OCI-LY1 (cell line): ENCODE results near the gene APC.

Source experiments
- EZH2 ChIP-seq: fragments of 200-600 bp; sonication (generic), shearing (Covaris generic); IDR thresholded peaks from 2 replicates; pipeline ENCODE4 v1.8.0; 2017; ENCODE audit warnings: borderline replicate concordance, mixed run types, mild to moderate bottlenecking, antibody characterized with exemption, low read length, moderate library complexity, mixed read lengths
- TF ChIP-seq, protein P1 (sequence below): fragments of 200-600 bp; sonication (generic), shearing (Covaris generic); IDR thresholded peaks from 2 replicates; pipeline ENCODE4 v1.5.1; 2017; ENCODE audit warnings: mild to moderate bottlenecking, antibody characterized with exemption, low read length, moderate library complexity, mixed read lengths

DNA sequence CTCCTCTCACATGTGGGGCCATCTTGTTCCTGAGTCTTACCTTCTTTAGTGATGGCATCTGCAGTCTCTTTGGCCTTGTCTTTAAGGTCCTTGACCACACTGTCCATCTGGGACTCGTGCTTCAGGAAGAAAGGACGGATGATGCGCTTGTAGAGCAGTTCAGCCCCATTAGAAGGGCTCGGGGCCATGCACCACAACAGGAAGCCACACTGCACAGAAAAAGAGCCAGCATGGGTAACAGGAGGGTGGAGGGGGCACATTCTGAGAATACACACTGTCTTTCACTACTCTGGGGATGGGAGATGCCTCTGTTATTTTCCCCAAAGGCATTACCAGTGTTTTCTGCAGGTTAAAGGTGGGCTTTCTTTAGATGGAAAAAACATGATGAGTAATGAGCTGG, 149.3 kb downstream of the APC start:
- TF ChIP-seq, protein P1, sequence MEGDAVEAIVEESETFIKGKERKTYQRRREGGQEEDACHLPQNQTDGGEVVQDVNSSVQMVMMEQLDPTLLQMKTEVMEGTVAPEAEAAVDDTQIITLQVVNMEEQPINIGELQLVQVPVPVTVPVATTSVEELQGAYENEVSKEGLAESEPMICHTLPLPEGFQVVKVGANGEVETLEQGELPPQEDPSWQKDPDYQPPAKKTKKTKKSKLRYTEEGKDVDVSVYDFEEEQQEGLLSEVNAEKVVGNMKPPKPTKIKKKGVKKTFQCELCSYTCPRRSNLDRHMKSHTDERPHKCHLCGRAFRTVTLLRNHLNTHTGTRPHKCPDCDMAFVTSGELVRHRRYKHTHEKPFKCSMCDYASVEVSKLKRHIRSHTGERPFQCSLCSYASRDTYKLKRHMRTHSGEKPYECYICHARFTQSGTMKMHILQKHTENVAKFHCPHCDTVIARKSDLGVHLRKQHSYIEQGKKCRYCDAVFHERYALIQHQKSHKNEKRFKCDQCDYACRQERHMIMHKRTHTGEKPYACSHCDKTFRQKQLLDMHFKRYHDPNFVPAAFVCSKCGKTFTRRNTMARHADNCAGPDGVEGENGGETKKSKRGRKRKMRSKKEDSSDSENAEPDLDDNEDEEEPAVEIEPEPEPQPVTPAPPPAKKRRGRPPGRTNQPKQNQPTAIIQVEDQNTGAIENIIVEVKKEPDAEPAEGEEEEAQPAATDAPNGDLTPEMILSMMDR = no peak
- TF ChIP-seq EZH2 = no peak
